ENCODE data around the gene NRXN3. TPM values are rescaled to one million over a fixed set of nuclear protein-coding genes. Genes with fewer than 3 reads are reported as not detected.

NRXN3 gene
- total RNA-seq, 1 experiment from 2014 or later = not detected

DNA sequence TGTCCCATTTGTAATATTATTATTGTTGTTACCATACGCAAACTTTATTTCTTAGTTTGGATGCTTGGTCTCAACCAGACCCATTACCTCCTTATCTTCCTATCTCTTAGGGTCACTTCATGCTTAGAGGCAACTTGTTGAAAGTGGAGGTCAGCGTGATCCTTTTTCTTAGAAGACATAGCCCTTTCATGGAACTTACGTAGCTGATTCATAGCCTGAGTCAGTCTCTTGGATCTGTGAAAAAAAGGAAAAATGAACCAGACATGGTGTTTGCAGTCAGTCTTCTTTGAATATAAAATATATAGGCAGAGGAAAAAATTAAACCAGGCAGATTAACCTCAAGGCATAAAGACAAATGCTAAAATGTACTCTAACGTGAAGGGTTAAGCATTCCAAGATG, 1427.4 kb downstream of the NRXN3 start (continued):
- TF ChIP-seq, protein P1, sequence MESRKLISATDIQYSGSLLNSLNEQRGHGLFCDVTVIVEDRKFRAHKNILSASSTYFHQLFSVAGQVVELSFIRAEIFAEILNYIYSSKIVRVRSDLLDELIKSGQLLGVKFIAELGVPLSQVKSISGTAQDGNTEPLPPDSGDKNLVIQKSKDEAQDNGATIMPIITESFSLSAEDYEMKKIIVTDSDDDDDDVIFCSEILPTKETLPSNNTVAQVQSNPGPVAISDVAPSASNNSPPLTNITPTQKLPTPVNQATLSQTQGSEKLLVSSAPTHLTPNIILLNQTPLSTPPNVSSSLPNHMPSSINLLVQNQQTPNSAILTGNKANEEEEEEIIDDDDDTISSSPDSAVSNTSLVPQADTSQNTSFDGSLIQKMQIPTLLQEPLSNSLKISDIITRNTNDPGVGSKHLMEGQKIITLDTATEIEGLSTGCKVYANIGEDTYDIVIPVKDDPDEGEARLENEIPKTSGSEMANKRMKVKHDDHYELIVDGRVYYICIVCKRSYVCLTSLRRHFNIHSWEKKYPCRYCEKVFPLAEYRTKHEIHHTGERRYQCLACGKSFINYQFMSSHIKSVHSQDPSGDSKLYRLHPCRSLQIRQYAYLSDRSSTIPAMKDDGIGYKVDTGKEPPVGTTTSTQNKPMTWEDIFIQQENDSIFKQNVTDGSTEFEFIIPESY (IDR thresholded peaks at IDR 0.05; ENCODE audit: extremely low read depth, insufficient replicate concordance, low read length) = no peak
- TF ChIP-seq, protein P2, sequence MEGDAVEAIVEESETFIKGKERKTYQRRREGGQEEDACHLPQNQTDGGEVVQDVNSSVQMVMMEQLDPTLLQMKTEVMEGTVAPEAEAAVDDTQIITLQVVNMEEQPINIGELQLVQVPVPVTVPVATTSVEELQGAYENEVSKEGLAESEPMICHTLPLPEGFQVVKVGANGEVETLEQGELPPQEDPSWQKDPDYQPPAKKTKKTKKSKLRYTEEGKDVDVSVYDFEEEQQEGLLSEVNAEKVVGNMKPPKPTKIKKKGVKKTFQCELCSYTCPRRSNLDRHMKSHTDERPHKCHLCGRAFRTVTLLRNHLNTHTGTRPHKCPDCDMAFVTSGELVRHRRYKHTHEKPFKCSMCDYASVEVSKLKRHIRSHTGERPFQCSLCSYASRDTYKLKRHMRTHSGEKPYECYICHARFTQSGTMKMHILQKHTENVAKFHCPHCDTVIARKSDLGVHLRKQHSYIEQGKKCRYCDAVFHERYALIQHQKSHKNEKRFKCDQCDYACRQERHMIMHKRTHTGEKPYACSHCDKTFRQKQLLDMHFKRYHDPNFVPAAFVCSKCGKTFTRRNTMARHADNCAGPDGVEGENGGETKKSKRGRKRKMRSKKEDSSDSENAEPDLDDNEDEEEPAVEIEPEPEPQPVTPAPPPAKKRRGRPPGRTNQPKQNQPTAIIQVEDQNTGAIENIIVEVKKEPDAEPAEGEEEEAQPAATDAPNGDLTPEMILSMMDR (IDR thresholded peaks at IDR 0.05 in 2 of 3, conservative IDR thresholded peaks at IDR 0.05 in 1 of 3; ENCODE audit: borderline replicate concordance in 1 of 3, insufficient read depth in 1 of 3, low read depth in 2 of 3, low read length in 2 of 3) = no peak
- TF ChIP-seq JUND (IDR thresholded peaks at IDR 0.05) = no peak

DNA sequence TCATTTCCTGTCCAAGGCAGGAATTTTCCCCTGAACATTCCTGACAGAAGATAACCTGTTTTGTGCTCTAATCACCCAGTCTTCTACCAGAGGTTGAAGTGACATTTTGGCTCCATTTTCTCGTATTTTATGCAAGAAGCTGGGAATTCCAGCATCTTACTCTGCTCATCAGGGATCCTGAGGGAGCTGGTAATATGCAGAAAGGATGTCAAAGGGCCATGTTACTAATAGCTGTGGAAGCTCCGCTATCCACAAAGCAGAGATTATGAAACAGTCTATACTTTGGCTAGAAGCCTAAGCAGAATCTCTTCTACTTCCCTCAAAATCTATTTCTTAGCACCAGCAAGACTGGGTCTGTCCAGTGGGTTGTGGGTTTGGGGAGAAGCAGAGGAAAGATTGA, 1428.2 kb downstream of the NRXN3 start:
- ChIA-PET CTCF (no interaction called here), POLR2A (no interaction called here), RAD21 (ENCODE audit: low non-redundant PET in 1 of 2, low total read pairs in 2 of 2, uncharacterized antibody in 2 of 2, unreplicated experiment in 2 of 2) (no interaction called here)
- BruUV-seq (replicated peaks) = no TSS peak
- no peaks in the 10 kb centered on the region for H3K27me3 ChIP-seq (ENCODE audit: insufficient read depth, low read length)
- no peaks in the 10 kb centered on the region for H3K9me2 ChIP-seq (ENCODE audit: insufficient read depth)
- DNase-seq (ENCODE audit: low read depth, low spot score) (no peak), ATAC-seq (no peak)
- H3K27ac ChIP-seq (ENCODE audit: low read depth, low read length) = no peak overlapping the region
- TF ChIP-seq, protein P3, sequence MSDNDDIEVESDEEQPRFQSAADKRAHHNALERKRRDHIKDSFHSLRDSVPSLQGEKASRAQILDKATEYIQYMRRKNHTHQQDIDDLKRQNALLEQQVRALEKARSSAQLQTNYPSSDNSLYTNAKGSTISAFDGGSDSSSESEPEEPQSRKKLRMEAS (IDR thresholded peaks at IDR 0.05) = no peak
- TF ChIP-seq SIN3A (IDR thresholded peaks at IDR 0.05; ENCODE audit: low read depth) = no peak
- no peak for TF ChIP-seq ZFX (IDR thresholded peaks at IDR 0.05)
- TF ChIP-seq EZH2 (IDR thresholded peaks at IDR 0.05) = no peak
- no peak overlapping the region for H2AFZ ChIP-seq (ENCODE audit: low read depth, low read length, poor library complexity, severe bottlenecking)
- H3K4me3 ChIP-seq (replicated peaks in 1 of 2; ENCODE audit: low read depth in 1 of 2, low read length in 2 of 2) = no peak overlapping the region
- H3K9ac ChIP-seq (ENCODE audit: low read length) = no peak overlapping the region
- H4K20me1 ChIP-seq (ENCODE audit: insufficient read depth) = no peaks in the 10 kb centered on the region
- no peaks in the 10 kb centered on the region for H3K4me1 ChIP-seq (ENCODE audit: control insufficient read depth in 1 of 2, insufficient read depth in 2 of 2, low read length in 2 of 2)
- intact Hi-C loops (cut with micrococcal nuclease) = no loop called here
- no peaks in the 10 kb centered on the region for H3K79me2 ChIP-seq (ENCODE audit: insufficient read depth, low read length)
- H3K9me3 ChIP-seq (ENCODE audit: control insufficient read depth in 1 of 2, insufficient read depth in 1 of 2, low read depth in 1 of 2, low read length in 2 of 2) = peaks cover 11 to 27% of the 10 kb centered on the region in 2 experiments; a peak in 2 of 4 replicates
- H3K4me2 ChIP-seq (ENCODE audit: low read length) = no peak overlapping the region
- H3K36me3 ChIP-seq (ENCODE audit: control insufficient read depth in 1 of 2, insufficient read depth in 2 of 2, low read length in 2 of 2) = no peaks in the 10 kb centered on the region

Measured in HCT116 (cell line).